Measurements from ENCODE around the gene POLA1. TPM values are rescaled to one million over a fixed set of nuclear protein-coding genes. Genes with fewer than 3 reads are reported as not detected.
A peak's percentile ranks its signal among the peaks of the same experiment; 100 is the strongest.

POLA1 gene, protein sequence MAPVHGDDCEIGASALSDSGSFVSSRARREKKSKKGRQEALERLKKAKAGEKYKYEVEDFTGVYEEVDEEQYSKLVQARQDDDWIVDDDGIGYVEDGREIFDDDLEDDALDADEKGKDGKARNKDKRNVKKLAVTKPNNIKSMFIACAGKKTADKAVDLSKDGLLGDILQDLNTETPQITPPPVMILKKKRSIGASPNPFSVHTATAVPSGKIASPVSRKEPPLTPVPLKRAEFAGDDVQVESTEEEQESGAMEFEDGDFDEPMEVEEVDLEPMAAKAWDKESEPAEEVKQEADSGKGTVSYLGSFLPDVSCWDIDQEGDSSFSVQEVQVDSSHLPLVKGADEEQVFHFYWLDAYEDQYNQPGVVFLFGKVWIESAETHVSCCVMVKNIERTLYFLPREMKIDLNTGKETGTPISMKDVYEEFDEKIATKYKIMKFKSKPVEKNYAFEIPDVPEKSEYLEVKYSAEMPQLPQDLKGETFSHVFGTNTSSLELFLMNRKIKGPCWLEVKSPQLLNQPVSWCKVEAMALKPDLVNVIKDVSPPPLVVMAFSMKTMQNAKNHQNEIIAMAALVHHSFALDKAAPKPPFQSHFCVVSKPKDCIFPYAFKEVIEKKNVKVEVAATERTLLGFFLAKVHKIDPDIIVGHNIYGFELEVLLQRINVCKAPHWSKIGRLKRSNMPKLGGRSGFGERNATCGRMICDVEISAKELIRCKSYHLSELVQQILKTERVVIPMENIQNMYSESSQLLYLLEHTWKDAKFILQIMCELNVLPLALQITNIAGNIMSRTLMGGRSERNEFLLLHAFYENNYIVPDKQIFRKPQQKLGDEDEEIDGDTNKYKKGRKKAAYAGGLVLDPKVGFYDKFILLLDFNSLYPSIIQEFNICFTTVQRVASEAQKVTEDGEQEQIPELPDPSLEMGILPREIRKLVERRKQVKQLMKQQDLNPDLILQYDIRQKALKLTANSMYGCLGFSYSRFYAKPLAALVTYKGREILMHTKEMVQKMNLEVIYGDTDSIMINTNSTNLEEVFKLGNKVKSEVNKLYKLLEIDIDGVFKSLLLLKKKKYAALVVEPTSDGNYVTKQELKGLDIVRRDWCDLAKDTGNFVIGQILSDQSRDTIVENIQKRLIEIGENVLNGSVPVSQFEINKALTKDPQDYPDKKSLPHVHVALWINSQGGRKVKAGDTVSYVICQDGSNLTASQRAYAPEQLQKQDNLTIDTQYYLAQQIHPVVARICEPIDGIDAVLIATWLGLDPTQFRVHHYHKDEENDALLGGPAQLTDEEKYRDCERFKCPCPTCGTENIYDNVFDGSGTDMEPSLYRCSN (N-terminal part only)
- total RNA-seq: 16.2 and 16.3 TPM in 2 replicates
- 13.7 TPM for total RNA-seq (2013)
- 2.7 and 3.0 TPM in 2 replicates for polyA plus RNA-seq
- 6.9 and 8.8 TPM in 2 replicates for polyA minus RNA-seq

DNA sequence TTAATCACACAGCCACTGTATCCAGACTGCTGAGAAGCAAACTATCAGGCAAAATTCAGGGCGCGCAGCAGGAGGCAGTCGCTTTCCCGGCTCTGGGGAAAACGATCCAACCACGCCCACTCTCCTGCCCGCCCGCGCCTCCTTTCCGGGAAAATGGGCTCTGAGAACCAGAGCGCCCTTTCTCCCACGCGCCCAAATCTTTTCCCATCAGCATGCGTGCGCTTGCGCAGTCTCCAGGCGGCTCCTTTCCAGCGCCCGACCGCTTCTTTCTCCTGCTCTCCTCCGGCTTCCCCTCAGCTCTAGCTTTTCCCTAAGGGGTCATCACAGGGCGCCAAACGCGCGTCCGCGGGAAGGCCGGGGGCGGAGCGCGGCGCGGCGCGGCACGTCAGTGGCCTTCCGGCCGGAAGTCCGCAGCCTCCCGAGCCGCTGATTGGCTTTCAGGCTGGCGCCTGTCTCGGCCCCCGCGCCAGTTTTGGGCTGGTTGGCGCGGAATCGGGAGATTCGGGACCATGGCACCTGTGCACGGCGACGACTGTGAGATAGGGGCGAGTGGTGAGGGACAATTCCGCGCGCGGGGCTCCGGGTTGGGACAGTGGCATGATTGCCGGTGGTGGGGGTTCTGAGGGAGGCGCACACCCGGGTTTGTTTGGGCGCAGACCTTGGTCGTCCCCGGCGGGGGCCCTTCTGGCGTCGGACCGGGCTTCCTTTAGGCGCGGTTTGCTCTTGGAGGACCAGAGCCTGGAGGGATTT is at the start of gene POLA1:
POLA1 (plus strand) TSS at position 466 of the 750 bp plus-strand sequence; CDS start at position 510, 44 bp downstream.
- TF ChIP-seq, protein P1, sequence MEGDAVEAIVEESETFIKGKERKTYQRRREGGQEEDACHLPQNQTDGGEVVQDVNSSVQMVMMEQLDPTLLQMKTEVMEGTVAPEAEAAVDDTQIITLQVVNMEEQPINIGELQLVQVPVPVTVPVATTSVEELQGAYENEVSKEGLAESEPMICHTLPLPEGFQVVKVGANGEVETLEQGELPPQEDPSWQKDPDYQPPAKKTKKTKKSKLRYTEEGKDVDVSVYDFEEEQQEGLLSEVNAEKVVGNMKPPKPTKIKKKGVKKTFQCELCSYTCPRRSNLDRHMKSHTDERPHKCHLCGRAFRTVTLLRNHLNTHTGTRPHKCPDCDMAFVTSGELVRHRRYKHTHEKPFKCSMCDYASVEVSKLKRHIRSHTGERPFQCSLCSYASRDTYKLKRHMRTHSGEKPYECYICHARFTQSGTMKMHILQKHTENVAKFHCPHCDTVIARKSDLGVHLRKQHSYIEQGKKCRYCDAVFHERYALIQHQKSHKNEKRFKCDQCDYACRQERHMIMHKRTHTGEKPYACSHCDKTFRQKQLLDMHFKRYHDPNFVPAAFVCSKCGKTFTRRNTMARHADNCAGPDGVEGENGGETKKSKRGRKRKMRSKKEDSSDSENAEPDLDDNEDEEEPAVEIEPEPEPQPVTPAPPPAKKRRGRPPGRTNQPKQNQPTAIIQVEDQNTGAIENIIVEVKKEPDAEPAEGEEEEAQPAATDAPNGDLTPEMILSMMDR (IDR thresholded peaks at IDR 0.05): no peak
- no peak for TF ChIP-seq EZH2 (IDR thresholded peaks at IDR 0.05; ENCODE audit: borderline replicate concordance, insufficient read depth, low read depth, low read length, poor library complexity, severe bottlenecking)
- peak within 1 kb of the TSS; percentile 80 for H3K27ac Mint-ChIP-seq
- peaks cover 7 to 9% of the 10 kb centered on the region in 2 donors for H3K4me1 ChIP-seq (ENCODE audit: control insufficient read depth in 2 of 2, insufficient read depth in 2 of 2, low read length in 2 of 2)
- no peaks in the 10 kb centered on the region for H3K9me3 ChIP-seq (ENCODE audit: control extremely low read depth in 1 of 3, control insufficient read depth in 2 of 3, insufficient read depth in 1 of 3, low read length in 2 of 3)
- H3K9ac ChIP-seq (ENCODE audit: low read length): peak within 1 kb of the TSS; percentile 71
- peaks cover 17% of the 10 kb centered on the region for H3K4me1 Mint-ChIP-seq
- H3K9me3 Mint-ChIP-seq (ENCODE audit: insufficient read depth): no peaks in the 10 kb centered on the region
- under 1% methylated on average over 47 of the region's 70 CpGs for WGBS (ENCODE audit: insufficient coverage)
- H3K4me2 ChIP-seq (replicated peaks; ENCODE audit: low read depth, low read length, poor library complexity, severe bottlenecking): peak within 1 kb of the TSS; percentile 76
- CTCF ChIA-PET: interaction anchor here (0.6 kb wide), 1 partner anchor 121 kb away, joined by 3 read pairs; no protein-coding TSS in a partner anchor
- H3K4me3 Mint-ChIP-seq: peak within 1 kb of the TSS; percentile 91
- peaks cover 20% of the 10 kb centered on the region for H3K79me2 ChIP-seq (ENCODE audit: control insufficient read depth, insufficient read depth, low read length)
- H4K20me1 ChIP-seq (ENCODE audit: control insufficient read depth, insufficient read depth, low read length, poor library complexity, severe bottlenecking): no peaks in the 10 kb centered on the region
- intact Hi-C loops (cut with micrococcal nuclease): loop anchor here (2.0 to 10.0 kb wide), 2 partner anchors 81 to 301 kb away; no protein-coding TSS in a partner anchor
- H3K27me3 Mint-ChIP-seq: no peaks in the 10 kb centered on the region
- POLR2A ChIA-PET: no interaction called here
- H3K36me3 ChIP-seq (replicated peaks in 1 of 2; ENCODE audit: control extremely low read depth in 1 of 2, control insufficient read depth in 1 of 2, extremely low read depth in 1 of 2, insufficient read depth in 2 of 2, low read length in 1 of 2): no peaks in the 10 kb centered on the region
- H3K4me3 ChIP-seq (ENCODE audit: control extremely low read depth in 1 of 5, extremely low read depth in 1 of 5, insufficient read depth in 1 of 5, low read depth in 2 of 5, low read length in 4 of 5): peak within 1 kb of the TSS; percentile 44 to 73 (median 67)
- ATAC-seq (ENCODE audit: low read depth) (peak; percentile 92), DNase-seq (peak; percentile 76)
- peak within 1 kb of the TSS; percentile 38 to 73 for H3K27ac ChIP-seq (ENCODE audit: low read length in 2 of 2)
- H2AFZ ChIP-seq (ENCODE audit: insufficient read depth, low read depth, low read length, poor library complexity, severe bottlenecking): peak within 1 kb of the TSS; percentile 84
- no peaks in the 10 kb centered on the region for H3K27me3 ChIP-seq (replicated peaks in 1 of 4; ENCODE audit: control extremely low read depth in 1 of 4, control insufficient read depth in 3 of 4, insufficient read depth in 4 of 4, low read length in 3 of 4)

Data from B cell (primary cell).